Activated T-cell treated with anti-CD3 and anti-CD28 coated beads for 48 hours (primary cell): ENCODE results near the gene C9orf78.

ENCODE experiments used
- DNase-seq: peaks from one replicate; pipeline ENCODE4 v3.0.0-alpha.2; 2020; ENCODE audit warnings: low read depth

Gene C9orf78

DNA sequence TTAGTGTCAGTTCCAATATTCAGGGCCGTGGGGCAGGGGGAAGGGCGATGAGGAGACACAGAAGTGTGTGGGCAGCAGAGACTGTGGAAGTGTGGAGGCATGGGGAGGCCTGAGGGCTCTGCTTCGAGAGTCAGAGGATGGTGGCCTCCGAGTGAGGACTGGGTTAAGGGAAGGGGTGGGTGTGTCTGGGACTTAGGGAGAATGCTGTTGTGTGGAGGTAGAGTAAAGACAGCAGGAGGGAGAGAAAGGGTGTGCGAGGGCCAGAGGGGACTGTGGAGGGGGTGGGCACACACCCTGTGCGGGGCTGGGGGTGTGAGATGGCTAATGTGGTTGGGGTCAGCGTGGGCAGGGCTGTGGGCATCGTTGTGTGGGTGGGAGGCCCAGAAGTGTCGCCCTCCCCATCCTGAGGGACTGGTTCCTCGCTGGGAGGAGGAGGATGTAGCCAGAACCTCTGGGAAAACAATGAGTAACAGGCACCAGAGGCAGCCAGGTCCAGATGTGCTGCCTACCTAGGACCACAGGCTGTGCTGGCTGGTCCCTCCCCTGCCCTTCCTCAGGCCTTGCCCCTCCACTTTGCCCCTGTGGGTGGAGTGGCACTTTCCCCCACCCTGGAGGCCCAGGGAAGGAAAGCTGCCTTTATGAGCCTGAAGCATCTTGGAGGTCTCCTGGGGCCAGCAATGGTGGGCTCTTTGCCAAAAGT lies 4.4 kb upstream of the C9orf78 start:
- no peak for DNase-seq

DNA sequence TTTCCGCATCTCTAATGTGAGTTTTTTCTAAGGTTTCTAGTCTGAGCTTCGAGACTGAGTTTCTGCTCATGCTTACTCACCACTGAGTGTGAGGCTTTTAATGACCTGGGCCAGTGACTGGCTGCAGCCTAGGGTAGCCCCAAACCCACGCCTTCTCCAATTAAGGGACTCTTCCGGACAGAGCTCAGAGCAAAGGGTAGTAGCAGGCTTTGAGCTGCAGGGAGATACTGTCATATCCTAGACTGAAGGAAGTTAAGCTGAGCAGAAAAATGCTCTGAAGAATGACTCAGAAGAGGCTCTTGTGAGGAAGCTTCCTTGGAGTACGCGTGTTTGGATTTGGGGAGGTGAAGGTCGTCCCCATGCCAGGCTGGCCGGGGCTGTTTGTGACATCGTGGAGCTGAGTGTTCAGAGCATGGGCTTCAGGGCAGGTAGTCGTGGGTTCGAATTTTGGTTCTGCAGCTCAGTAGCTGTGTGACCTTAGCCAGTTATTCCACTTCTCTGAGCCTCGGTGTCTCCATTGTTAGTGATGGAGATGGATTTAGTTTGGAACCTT lies 3.7 kb upstream of the C9orf78 start:
- peak; percentile 36 for DNase-seq

DNA sequence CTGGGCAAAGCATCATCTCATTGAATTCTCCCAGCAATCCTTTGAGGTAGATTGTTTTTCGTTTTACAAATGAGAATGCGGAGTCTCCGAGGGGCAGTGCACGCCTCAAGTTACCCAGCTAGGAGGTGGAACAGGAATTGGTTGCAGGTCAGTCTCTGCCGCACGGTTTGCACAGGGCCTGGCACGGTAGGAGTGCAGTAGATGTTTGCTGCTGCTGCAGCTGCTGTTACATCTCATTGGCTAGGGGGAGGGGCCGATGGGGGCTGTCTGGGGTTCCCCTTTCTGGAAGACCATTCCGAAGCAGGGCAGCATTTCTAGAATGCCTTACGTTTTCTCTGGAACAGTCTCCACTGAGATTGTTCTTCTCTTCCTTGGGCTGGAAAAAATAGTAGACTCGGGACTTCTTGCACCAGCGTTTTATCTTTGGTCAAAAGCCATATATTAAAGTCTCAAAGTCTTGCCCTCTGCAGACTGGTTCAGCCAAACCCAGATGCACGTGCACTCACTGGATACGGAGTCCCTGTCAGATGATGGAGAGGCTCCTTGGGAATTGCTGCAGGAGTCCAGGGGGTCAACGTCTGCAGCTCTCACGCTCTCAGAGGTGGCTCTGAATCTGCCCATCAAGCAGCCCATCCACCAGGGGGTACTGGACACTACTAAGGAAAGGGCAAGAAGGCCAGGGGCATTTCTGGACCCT lies 1.4 kb upstream of the C9orf78 start:
- DNase-seq: no peak

DNA sequence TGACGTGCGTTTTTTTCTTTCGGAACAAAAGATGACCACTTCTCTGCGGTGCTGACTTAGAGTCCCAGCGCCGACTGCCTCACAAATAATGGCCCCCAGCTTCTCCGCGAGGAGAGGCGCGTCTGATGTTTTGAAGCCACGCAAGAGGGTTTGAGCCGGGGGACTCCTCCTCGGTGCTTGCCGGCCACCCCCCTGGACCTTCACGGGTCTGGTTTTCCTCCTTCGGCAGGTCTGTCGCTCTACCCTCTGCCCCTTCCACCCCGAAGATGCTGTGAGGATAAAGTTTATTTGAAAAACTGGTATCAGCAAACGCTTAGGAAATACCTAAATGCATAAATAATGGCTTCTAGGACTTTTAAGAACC lies 767 bp upstream of the C9orf78 start:
- no peak for DNase-seq

DNA sequence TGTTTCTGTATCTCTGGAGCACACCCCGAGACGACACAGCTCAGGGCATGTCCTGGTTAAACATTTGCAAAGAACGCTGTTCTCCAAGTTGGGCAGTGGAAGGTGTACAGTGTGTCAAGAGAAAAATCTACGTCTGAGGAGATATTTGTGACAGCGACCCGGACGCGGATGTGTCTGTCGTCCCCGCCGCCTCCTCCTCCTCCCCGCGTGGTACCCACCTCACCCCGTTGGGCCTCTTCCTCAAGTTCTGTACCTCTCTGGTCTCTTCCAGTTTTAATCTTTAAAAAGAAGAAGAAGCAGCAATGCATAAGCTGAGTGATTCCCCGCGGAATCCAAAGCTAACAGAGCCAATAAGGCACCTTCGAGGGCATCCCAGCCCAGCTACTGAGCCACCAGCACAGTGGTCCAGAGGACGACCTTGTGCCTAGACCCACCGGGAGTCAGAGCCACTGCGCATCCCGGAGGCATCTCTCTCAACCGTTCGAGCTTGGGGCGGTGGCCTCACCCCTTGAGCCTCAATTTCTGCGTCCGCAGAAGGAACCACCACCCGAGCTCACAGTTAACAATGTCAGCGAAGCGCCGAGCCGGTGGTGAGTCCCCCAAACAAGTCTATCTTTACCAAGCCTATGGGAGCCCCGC lies 467 bp downstream of the C9orf78 start:
- no peak for DNase-seq

DNA sequence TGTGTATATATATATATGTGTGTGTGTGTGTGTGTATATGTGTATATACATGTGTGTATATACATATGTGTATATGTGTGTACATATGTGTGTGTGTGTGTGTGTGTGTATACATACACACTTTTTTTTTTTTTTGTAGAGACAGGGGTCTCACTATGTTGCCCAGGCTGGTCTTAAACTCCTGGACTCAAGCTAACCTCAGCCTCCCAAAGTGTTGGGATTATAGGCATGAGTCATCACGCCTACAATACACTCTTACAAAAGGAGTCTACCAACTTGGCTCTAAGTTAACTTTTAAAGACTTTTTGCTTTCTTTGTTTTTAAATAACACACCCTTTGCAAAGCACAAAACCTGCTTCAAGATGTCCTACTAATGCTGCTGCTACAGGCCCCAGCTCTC lies 2.1 kb downstream of the C9orf78 start:
- DNase-seq: no peak

DNA sequence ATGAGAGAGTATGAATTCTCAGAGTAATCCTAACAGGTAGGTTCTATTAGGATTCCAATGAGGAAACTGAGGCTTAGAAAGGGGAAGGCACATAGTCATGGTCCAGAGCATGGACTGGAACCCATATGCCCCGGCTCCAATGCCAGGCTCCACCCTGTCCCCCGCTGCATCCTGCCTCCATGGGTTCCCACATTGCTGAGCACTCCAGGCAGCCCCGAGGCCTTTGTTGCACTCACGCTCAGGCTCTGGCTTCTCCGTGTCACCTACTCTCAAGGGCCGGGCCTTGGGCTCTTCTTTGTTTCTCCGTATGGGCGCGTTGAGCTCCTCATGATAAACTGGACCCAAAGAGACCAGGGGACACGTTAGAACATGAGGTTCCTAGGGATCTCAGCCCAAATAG lies 6.1 kb downstream of the C9orf78 start:
- no peak for DNase-seq

DNA sequence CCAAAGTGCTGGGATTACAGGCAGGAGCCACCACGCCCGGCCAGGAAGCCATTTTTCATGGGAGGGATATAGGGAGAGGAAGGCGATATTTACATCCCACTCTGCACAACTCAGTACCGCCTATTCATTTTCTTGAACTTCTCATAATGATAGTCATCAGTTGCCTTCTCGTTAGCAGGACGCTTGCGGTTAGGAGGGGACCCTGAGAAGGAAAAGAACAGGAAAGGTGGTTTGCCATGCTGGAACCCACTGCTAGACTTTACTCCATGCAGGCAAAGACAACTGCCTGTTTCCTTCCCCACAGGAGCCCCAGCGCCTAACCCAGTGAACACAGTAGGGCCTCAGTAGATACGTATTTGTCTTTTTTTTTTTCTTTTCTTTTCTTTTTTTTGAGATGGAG lies 7.0 kb downstream of the C9orf78 start:
- no peak for DNase-seq

DNA sequence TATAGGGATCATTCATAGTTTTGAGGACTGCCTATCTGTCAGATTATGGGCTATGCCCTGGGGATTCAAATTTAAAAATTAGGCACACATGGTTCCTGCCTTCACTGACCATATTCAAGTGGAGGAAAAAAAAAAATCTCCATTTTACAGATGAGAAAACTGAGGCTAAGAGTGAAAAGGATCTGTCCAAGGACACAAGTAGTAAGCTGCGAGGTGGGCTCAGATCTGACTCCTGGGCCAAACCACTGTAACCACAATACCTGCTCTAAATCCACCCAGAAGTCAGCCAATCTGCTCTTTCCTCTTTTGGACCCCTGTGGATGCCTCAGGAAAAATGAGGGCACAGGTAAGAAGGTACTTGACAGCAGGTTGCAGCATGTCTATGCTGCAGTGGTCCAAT lies 8.3 kb downstream of the C9orf78 start:
- DNase-seq: no peak

DNA sequence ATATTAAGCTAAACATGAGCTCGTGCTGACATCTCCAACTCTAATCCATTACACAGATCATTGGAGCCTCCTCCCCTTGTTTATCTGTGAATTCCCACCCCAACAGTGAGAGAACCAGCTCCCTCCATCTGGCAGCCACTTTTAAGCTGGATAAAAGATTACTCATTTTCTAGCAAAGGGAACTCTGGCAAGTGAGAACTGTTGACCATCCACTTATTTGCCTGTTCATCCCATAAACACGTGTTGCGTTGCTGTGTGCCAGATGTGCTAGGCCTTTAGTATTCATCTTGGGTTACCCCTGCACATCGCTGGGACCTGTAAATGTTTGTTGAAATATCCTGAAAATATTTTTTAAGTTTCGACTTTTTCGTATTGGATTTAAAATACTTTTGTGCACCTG lies 8.7 kb downstream of the C9orf78 start:
- no peak for DNase-seq

DNA sequence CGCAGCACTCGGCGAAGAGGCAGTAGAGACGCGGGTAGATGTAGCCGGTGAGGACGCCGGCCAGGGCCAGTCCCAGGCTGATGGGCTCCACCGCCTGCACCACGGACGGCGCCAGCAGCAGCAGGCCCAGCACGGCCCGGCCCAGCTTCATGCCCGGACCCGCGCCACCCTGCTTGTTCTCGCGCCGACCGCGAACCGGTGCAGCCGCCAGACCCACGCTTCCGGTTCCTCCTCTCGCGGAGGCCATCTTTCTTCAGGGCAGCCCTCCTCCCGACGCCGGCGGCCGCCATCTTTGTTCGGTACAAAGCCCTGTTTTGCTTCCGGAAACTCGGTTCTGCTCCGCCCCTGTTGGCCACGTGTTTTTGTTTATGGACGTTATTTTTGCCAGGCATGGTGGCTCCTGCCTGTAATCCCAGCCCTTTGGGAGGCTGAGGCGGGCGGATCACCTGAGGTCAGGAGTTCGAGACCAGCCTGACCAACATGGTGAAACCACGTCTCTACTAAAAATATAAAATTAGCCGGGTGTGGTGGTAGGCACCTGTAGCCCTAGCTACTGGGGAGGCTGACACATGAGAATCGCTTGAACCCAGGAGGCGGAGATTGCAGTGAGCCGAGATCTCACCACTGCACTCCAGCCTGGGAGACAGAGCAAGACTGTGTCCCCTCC lies 11.0 kb downstream of the C9orf78 start, which contains the start of gene TOR1A:
Gene TOR1A (minus strand): TSS at position 202 of the 667 bp plus-strand sequence. CDS start 51 bp downstream, at position 151.
- DNase-seq: peak; percentile 90

DNA sequence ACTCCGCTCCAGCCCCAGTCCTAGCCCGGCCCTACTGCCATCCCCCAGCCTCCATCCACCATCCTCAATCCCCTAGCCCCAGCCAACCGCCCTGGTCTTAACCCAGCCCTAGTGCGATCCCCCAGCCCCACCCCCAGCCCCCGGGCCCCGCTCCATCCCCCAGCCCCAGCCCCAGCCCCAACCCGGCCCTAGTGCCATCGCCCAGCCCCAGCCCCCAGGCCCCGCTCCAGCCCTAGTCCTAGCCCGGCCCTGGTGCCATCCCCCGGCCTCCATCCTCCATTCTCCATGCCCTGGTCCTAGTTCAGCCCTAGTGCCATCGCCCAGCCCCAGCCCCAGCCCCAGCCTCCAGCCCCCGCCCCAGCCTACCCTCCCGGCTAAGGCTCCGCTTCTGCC lies 11.5 kb downstream of the C9orf78 start:
- DNase-seq: no peak

DNA sequence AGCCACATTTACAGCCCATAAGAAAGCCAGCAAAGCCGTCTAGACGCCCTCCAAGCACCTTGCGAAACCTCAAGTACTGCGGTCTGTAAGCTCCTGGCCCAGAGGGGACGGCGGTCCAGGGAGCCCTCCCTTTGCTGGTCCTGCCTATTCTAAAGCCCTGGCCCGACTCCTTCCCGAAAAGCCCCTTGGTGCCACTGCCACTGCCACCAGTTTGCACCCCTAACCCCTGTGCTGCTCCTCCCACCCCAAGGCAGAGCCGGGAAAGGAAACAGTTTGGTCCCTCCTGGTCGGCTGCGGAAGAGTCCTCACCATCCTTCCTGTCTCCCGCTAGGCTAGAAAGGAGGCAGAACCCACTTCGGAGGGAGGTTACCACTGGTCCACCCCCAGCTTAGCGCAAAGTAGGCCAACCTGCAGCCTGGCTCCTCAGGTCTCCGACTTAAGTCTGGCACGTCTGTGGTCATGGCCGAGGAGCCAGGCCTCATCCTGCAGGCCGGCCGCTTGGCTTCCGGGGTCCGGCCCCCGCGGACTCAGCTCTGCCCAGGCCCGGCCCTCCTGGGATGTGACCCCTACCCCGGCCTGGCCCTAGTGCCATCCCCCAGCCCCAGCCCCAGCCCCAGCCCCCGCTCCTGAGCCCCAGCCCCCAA lies 12.1 kb downstream of the C9orf78 start:
- DNase-seq: no peak

DNA sequence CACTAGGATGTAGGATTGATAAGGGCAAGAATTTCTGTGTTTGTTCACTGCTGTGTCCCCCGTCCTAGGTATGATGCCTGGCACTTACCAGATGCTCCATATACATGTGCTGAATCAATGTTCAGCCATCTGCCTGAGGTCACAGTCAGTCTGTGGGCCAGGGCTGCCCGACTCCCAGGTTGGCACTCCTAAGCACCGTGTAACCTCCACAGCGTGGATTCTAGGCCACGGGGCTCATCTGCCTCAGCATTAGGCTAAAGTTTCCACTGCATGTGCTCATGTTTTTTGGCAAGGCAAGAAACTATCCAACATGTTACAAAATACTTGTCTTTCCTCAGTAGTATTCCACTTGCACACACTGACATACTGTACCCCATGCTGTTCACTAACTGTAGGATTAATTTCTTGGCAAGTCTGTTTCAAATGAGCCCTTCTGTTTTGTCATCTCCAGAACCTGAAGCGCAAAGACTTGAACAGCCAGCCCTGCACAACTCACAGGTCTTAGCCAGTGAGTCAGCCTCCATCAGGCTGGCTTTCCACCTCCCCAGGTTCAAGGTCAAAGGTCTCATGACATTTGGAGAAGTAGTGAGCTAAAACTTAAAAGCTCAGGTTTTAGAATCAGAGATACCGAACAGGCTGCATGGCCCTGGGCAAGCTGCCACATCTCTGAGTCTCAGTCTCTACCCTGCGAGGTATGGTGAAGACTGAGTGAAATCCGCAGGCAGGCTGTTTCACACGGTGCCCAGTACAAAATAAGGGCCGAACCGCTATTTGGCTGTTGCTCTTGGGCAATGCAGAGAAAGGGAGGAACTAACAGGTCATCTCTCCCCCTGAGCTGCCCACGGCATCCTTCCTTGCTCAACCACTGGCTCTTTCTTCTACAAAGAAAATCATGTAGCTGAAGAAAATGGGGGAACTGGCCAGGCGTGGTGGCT lies 18.3 kb downstream of the C9orf78 start:
- no peak for DNase-seq

DNA sequence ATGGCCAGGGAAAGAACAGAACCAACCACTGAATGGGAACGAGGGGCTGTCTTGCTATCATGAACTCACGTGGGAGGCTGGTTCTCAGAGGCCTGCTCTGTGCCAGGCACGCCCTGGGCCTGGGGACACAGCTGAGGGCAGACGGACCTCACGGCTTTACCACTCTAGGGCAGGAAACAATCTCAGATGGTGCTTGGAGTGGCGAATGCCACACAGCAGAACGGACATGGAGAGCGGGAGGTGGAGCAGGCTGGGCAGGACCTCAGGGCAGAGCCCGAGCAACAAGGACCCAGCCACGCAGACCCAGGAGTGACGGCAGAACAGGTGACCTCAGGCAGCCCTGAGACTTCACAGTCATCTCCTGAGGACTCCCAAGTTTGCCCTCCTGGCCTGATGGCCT lies 19.8 kb downstream of the C9orf78 start:
- DNase-seq: no peak

DNA sequence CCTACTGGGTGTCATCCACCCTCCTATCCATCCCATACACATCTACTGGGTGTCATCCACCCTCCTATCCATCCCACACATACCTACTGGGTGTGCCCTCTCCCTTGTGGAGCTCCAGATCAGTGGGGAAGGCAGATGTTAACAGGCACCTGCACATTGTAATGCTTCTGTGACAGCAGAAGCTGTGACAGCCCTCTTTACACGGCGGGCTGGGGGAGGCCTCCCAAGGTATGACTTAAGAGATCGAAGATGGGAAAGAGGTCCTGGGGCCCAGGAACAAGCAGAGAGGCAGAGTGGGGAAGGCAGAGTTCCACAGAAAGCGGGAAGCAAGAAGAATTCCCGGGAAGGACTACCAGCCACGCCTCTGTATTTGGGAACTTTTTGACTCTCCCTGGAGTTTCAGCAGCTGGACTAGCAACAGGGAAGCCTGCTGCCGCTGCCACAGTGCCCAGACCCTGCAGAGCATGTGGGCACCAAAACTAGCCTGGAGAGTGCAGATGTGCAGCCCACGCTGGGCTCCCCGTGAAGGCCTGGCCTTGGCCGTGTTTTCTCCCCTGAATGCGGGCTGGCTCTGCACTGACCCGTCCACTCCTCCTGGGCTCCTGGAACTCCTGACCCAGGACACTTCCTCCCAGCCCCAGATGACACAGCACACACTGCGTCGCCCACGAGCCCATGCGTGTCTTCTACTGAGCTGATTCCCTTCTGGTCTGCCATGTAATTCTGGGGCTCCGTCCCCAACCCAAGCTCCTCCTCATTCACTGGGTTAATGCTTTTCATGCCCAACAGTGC lies 20.4 kb downstream of the C9orf78 start:
- no peak for DNase-seq

DNA sequence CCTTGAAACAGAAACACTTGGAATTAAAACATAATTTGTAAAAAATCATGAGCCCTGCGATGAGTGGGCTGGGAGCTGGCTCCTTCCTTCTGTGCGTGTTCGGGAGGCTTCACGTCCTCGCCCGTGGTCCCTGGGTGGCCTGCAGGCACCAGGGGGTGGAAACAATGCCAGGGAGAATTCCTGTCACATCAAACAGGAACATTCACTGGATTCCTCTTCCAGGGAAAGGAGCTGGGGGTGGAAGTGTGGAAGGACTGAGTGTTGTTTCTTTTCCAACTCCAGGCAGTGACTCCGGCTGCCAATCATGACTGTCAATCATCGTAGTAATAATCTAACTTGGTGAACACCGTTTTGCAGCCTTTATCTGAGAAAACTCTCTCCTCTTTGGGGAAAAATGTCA lies 21.4 kb downstream of the C9orf78 start:
- no peak for DNase-seq

DNA sequence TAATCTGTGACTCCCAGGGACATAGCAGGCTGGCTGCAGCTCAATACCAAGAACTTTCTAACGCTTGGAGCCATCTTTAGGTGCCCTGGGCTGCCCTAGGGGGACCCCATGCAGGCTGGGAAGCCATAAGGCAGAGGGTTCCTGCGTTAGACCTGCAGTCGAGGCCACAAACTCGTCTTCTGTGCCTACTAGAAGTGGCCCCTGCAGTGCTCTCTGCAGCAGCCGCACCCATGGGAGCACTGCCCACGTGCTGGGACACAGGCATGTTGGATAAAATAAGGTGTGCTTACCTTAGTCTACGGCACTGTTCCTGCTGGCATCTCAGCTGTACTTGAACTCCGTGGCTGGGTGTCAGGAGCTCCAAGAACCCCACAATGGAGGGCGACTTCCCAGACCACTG lies 22.7 kb downstream of the C9orf78 start:
- DNase-seq: no peak

DNA sequence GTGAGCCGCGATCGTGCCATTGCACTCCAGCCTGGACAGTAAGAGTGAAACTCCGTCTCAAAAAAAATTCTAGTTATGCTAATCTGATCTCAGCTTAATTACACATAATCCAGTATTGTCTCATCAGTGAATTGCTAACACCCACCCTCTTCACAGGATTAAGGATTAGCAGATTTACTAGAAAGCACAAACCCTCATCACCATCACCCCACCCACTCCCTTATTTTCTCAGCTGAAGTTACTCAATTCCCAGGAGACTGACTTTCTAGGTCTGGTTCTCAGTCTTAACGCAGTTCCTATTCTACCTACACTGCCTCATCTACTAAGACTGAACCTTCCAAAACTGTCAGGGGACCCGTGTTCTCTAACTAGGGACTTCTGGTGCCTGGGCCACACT lies 23.1 kb downstream of the C9orf78 start:
- DNase-seq: no peak

DNA sequence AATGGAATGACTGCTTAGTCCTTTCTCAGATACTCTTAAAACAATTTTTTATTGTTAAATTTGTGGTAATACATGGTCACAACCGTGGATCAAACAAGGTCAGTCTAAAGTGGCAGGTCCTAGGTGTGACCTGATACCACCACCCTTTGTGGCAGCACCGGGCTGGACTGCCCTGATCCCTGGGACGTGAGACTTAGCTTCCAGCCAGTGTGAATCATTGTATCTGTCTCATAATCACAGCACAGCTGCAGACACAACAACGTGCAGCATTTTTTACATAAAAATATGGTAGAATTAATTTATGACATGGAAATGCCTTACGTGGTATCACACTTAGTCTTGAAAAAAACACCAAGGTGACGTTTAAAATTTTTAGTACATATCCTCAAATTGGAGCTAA lies 24.3 kb downstream of the C9orf78 start:
- DNase-seq: no peak
